DOHH2 (cell line): ENCODE data around the gene ANKDD1A.
A peak's percentile ranks its signal among the peaks of the same experiment; 100 is the strongest.

Experiments used
- H3F3A ChIP-seq: fragments of 200-600 bp; sonication (generic), shearing (Covaris generic); 2 replicates; pipeline ENCODE4 v1.6.0; 2016; ENCODE audit warnings: antibody characterized with exemption, mild to moderate bottlenecking; ENCODE audit not compliant: control insufficient read depth, insufficient read depth
- H3K27ac ChIP-seq: fragments of 200-600 bp; sonication (generic); 2 replicates; pipeline ENCODE4 v1.5.1; 2014; ENCODE audit warnings: low read depth, mild to moderate bottlenecking, low read length, moderate library complexity
- H3K27me3 ChIP-seq: fragments of 200-600 bp; sonication (generic); 2 replicates; pipeline ENCODE4 v1.6.1; 2014; ENCODE audit warnings: mild to moderate bottlenecking, low read length, mixed read lengths; ENCODE audit not compliant: control insufficient read depth
- H3K36me3 ChIP-seq: fragments of 200-600 bp; sonication (generic); 2 replicates; pipeline ENCODE4 v1.6.1; 2014; ENCODE audit warnings: mild to moderate bottlenecking, low read length, moderate library complexity, mixed read lengths; ENCODE audit not compliant: control insufficient read depth
- H3K4me1 ChIP-seq: fragments of 200-600 bp; sonication (generic); 2 replicates; pipeline ENCODE4 v1.6.1; 2014; ENCODE audit warnings: mild to moderate bottlenecking, low read length, mixed read lengths; ENCODE audit not compliant: control insufficient read depth
- H3K4me2 ChIP-seq: fragments of 200-600 bp; sonication (generic); 2 replicates; pipeline ENCODE4 v1.6.0; 2014; ENCODE audit warnings: mild to moderate bottlenecking, low read length, moderate library complexity
- H3K4me3 ChIP-seq: fragments of 200-600 bp; sonication (generic); 2 replicates; pipeline ENCODE4 v1.5.1; 2014; ENCODE audit warnings: mild to moderate bottlenecking, low read length, mixed read lengths
- H3K79me2 ChIP-seq: fragments of 200-600 bp; sonication (generic); 2 replicates; pipeline ENCODE4 v1.6.1; 2014; ENCODE audit warnings: mild to moderate bottlenecking, low read length, mixed read lengths; ENCODE audit not compliant: control insufficient read depth
- H3K9me2 ChIP-seq: fragments of 200-600 bp; sonication (generic); replicated peaks from 2 replicates; pipeline ENCODE4 v1.6.1; 2014; ENCODE audit warnings: mild to moderate bottlenecking, low read length, mixed read lengths; ENCODE audit not compliant: control insufficient read depth
- H3K9me3 ChIP-seq: fragments of 200-600 bp; sonication (generic); 2 replicates; pipeline ENCODE4 v1.6.1; 2014; ENCODE audit warnings: antibody characterized with exemption, low read length, mixed read lengths; ENCODE audit not compliant: control insufficient read depth, insufficient read depth
- H4K20me1 ChIP-seq: fragments of 200-600 bp; sonication (generic); 2 replicates; pipeline ENCODE4 v1.6.0; 2014; ENCODE audit warnings: low read depth, mild to moderate bottlenecking, antibody characterized with exemption, low read length, moderate library complexity; ENCODE audit not compliant: control insufficient read depth, insufficient read depth
- CTCF ChIP-seq: fragments of 200-600 bp; sonication (generic); IDR thresholded peaks from one replicate; pipeline ENCODE4 v1.5.1; 2014; ENCODE audit warnings: antibody characterized with exemption, mild to moderate bottlenecking, low read depth, low read length; ENCODE audit not compliant: poor library complexity, severe bottlenecking
- EZH2phosphoT487 ChIP-seq: fragments of 200-600 bp; sonication (generic); IDR thresholded peaks from 2 replicates; pipeline ENCODE4 v1.6.1; 2017; ENCODE audit warnings: borderline replicate concordance, mild to moderate bottlenecking, antibody characterized with exemption, low read length, moderate library complexity, mixed read lengths

ANKDD1A gene

GRCh38 chr15:64895285-64896065 is 16.2 kb upstream of the ANKDD1A start:
- no peaks in the 10 kb centered on the region for H4K20me1 ChIP-seq
- H3K9me2 ChIP-seq = no peaks in the 10 kb centered on the region
- peak overlapping the region; percentile 76 for H3K4me3 ChIP-seq

GRCh38 chr15:64896371-64897069 is 15.2 kb upstream of the ANKDD1A start:
- H4K20me1 ChIP-seq = no peaks in the 10 kb centered on the region
- peak overlapping the region; percentile 76 for H3K4me3 ChIP-seq
- peaks cover 57% of the 10 kb centered on the region for H3K4me1 ChIP-seq
- H3F3A ChIP-seq = peaks cover 29% of the 10 kb centered on the region
- H3K79me2 ChIP-seq = 0 out of 2 replicates have a peak, but pooled peaks cover 3% of the 10 kb centered on the region
- H3K27me3 ChIP-seq = no peaks in the 10 kb centered on the region
- H3K27ac ChIP-seq = peak overlapping the region; percentile 96
- H3K36me3 ChIP-seq = no peaks in the 10 kb centered on the region
- TF ChIP-seq EZH2phosphoT487 = no peak
- no peak for TF ChIP-seq CTCF
- H3K9me3 ChIP-seq = no peaks in the 10 kb centered on the region
- no peaks in the 10 kb centered on the region for H3K9me2 ChIP-seq
- peak overlapping the region; percentile 99 for H3K4me2 ChIP-seq

More at GRCh38 chr15:64895285-64896065, 16.2 kb upstream of the ANKDD1A start:
- Histone ChIP-seq H3K27ac (peak overlapping the region; percentile 96), H3K4me1 (peaks cover 65% of the 10 kb centered on the region), H3F3A (peaks cover 29% of the 10 kb centered on the region), H3K27me3 (no peaks in the 10 kb centered on the region), H3K79me2 (0 out of 2 replicates have a peak, but pooled peaks cover 3% of the 10 kb centered on the region), H3K36me3 (no peaks in the 10 kb centered on the region), H3K9me3 (no peaks in the 10 kb centered on the region), H3K4me2 (peak overlapping the region; percentile 99)
- no peak for TF ChIP-seq CTCF
- TF ChIP-seq EZH2phosphoT487 = no peak

- Histone ChIP-seq H3F3A (peaks cover 28% of the 10 kb centered on the region), H3K9me2 (no peaks in the 10 kb centered on the region), H3K27me3 (no peaks in the 10 kb centered on the region), H3K27ac (no peak overlapping the region), H4K20me1 (no peaks in the 10 kb centered on the region), H3K4me3 (no peak overlapping the region), H3K4me2 (no peak overlapping the region), H3K36me3 (no peaks in the 10 kb centered on the region), H3K79me2 (0 out of 2 replicates have a peak, but pooled peaks cover 3% of the 10 kb centered on the region), H3K9me3 (no peaks in the 10 kb centered on the region), H3K4me1 (peaks cover 57% of the 10 kb centered on the region)
- no peak for TF ChIP-seq CTCF
- no peak for TF ChIP-seq EZH2phosphoT487
These were observed 14.2 kb upstream of the ANKDD1A start for GRCh38 chr15:64897345-64897985.
